Measurements from ENCODE around the gene ECHDC3. TPM values are rescaled to one million over a fixed set of nuclear protein-coding genes. Genes with fewer than 3 reads are reported as not detected.
A peak's percentile ranks its signal among the peaks of the same experiment; 100 is the strongest.

ECHDC3 gene
- total and polyA plus RNA-seq, 10 of the 15 experiments (the other 5 are each of a cell fraction or from before 2014, with no cell fraction given), result 0.16 to 10.0 (median 6.0) TPM

GRCh38 chr10:11740907-11741306 lies 1.3 kb upstream of the ECHDC3 start (continued):
- TF ChIP-seq HCFC1 (IDR thresholded peaks at IDR 0.05; ENCODE audit: low read length), result no peak
- TF ChIP-seq ATF7 (IDR thresholded peaks at IDR 0.05; ENCODE audit: low read depth), result no peak

GRCh38 chr10:11741608-11742007 lies 574 bp upstream of the ECHDC3 start:
- FAIRE-seq, result no peak
- intact Hi-C loops (cut with micrococcal nuclease; ENCODE audit: unreplicated experiment), result no loop called here
- H2AFZ ChIP-seq (ENCODE audit: control insufficient read depth, low read depth, low read length), result peak overlapping the region; percentile 85

More at GRCh38 chr10:11741608-11742007, 574 bp upstream of the ECHDC3 start:
- H3K36me3 ChIP-seq (ENCODE audit: control insufficient read depth in 2 of 2, insufficient read depth in 2 of 2, low read length in 1 of 2), result no peaks in the 10 kb centered on the region
- H3K9me3 ChIP-seq (replicated peaks; ENCODE audit: control insufficient read depth, insufficient read depth, low read length), result peaks cover 2% of the 10 kb centered on the region; the same call in 2 of the 3 replicates
- 64% methylated on average over 16 of the region's 16 CpGs for WGBS (ENCODE audit: insufficient coverage, insufficient replicate concordance, low lambda C conversion rate, missing lambda C conversion rate)
- no peaks in the 10 kb centered on the region for H4K20me1 ChIP-seq (ENCODE audit: control insufficient read depth, insufficient read depth)
- RAD21 ChIA-PET (ENCODE audit: unreplicated experiment), result no interaction called here
- no peaks in the 10 kb centered on the region; a peak in 1 of 4 replicates for H3K27me3 ChIP-seq (replicated peaks in 1 of 2; ENCODE audit: control insufficient read depth in 2 of 2, insufficient read depth in 2 of 2, low read length in 1 of 2)
- POLR2A ChIA-PET, result interaction anchor here (0.5 kb wide), 1 partner anchor 283 kb away, joined by 3 read pairs; no protein-coding TSS in a partner anchor
- no peak overlapping the region for H3K27ac ChIP-seq (ENCODE audit: control insufficient read depth, insufficient read depth)
- SMC1A ChIA-PET (ENCODE audit: uncharacterized antibody, unreplicated experiment), result no interaction called here
- CTCF ChIA-PET, result no interaction called here
- ATAC-seq (no peak), DNase-seq (ENCODE audit: low read depth, low spot score) (no peak)
- in situ Hi-C loops (cut with MboI), result no loop called here
- H3K9ac ChIP-seq (ENCODE audit: control insufficient read depth, insufficient read depth, low read length), result peak overlapping the region; percentile 25; the same call in 1 of the 2 replicates
- TF ChIP-seq MAX (IDR thresholded peaks at IDR 0.05; ENCODE audit: low read depth, low read length), result no peak
- no peak for TF ChIP-seq HCFC1 (IDR thresholded peaks at IDR 0.05; ENCODE audit: low read length)
- no peak for TF ChIP-seq RBBP5 (conservative IDR thresholded peaks at IDR 0.05)
- no peak for TF ChIP-seq GATAD2B (conservative IDR thresholded peaks at IDR 0.05; ENCODE audit: low read depth)
- TF ChIP-seq RAD51 (IDR thresholded peaks at IDR 0.05), result no peak
- TF ChIP-seq SIN3A (IDR thresholded peaks at IDR 0.05; ENCODE audit: low read depth, low read length), result no peak
- TF ChIP-seq BMI1 (IDR thresholded peaks at IDR 0.05; ENCODE audit: borderline replicate concordance), result no peak
- no peak for TF ChIP-seq ZNF207 (IDR thresholded peaks at IDR 0.05; ENCODE audit: borderline replicate concordance)
- no peak for TF ChIP-seq RUNX3 (IDR thresholded peaks at IDR 0.05; ENCODE audit: low read length)
- no peak for TF ChIP-seq CBX5 (IDR thresholded peaks at IDR 0.05; ENCODE audit: low read depth)
- TF ChIP-seq TCF3 (IDR thresholded peaks at IDR 0.05; ENCODE audit: borderline replicate concordance, insufficient read depth, low read depth, low read length), result no peak
- TF ChIP-seq NR2F1 (conservative IDR thresholded peaks at IDR 0.05), result no peak
- TF ChIP-seq SKIL (IDR thresholded peaks at IDR 0.05; ENCODE audit: low read depth, poor library complexity, severe bottlenecking), result no peak
- TF ChIP-seq ZBTB40 (IDR thresholded peaks at IDR 0.05; ENCODE audit: borderline replicate concordance), result no peak
- BruUV-seq (replicated peaks), result no TSS peak
- H3K4me2 ChIP-seq (ENCODE audit: control insufficient read depth, insufficient read depth), result peak overlapping the region; percentile 93
- peaks cover 5% of the 10 kb centered on the region for H3K4me1 ChIP-seq (ENCODE audit: control insufficient read depth, insufficient read depth, low read length)
- no peaks in the 10 kb centered on the region for H3K79me2 ChIP-seq (ENCODE audit: control insufficient read depth, insufficient read depth, low read length)
- peak overlapping the region; percentile 72; the same call in 1 of the 2 replicates for H3K4me3 ChIP-seq
